HG03342 (cell line): ENCODE measurements around the gene RTL1.

Experiments used
- ATAC-seq: cut with Tn5 transposase; IDR thresholded peaks from one replicate; pipeline ENCODE4 v1.9.1; 2021; ENCODE audit warnings: mild to moderate bottlenecking, moderate library complexity; ENCODE audit not compliant: unreplicated experiment

RTL1 gene

GRCh38 chr14:100903672-100904185, at the start of gene RTL1:
Gene RTL1, minus strand, starts transcription at chr14:100903722. Its CDS starts 18,934 bp downstream, at chr14:100884788.
- no peak for ATAC-seq

DNA sequence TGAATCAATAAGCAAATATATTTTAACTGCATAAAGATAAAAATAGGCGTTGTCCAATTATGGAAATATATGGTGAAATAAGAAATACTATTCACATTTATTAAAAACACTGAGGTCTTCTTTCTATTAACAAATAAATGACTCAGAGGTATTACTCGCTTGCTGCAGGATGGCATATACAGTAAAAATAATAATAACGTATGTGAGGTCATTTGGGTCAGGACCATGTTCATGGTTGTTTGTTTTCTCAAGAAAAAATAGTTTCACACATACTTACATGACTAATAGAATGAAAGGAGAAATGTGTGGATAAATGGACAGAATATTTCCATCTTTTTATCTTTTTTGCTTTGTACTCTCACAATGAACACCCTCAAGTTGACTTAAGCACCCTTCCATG, 46.5 kb upstream of the RTL1 start:
- ATAC-seq, result no peak

- ATAC-seq, result no peak
These were observed 40.5 kb upstream of the RTL1 start for GRCh38 chr14:100944052-100944451.

DNA sequence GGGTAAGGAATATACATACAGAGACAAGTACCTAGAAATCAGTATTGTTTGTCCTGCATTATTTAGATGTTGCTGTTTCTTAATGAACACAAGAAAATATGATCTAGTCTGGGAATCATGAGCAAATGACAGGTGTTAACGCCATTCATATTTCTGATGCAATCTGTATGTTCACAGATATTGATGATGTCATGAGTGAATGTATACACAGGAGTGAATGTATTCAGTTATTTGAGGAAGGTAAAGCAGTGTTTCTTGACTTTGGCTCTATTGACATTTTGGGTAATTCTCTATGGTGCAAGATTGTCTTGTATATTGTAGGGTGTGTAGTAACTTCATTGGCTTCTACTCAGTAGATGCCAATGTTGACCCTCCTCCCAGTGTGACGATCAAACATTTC, 26.7 kb upstream of the RTL1 start:
- ATAC-seq, result no peak

- ATAC-seq, result no peak
These were observed 12.0 kb upstream of the RTL1 start for GRCh38 chr14:100915560-100915959.

DNA sequence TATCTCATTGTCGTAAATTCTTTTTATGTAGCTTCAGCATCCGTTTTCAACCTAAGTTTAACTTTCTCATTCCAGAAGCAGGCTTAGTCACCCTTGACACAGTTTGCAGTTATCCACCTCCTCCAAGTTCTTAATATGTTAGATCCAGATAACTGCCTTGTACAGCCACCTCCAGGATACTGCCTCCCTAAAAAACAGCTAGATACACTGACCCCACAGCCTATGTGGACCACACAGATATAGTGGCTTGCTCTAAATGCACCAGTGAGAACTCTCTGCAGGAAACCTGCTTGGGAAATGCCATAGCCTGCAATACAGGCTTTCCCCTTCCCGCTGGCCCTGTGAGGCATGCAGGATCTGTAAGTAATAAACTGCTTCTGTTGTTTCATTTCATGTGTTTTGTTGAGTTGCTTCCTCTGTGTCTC, 11.1 kb upstream of the RTL1 start:
- ATAC-seq, result no peak

DNA sequence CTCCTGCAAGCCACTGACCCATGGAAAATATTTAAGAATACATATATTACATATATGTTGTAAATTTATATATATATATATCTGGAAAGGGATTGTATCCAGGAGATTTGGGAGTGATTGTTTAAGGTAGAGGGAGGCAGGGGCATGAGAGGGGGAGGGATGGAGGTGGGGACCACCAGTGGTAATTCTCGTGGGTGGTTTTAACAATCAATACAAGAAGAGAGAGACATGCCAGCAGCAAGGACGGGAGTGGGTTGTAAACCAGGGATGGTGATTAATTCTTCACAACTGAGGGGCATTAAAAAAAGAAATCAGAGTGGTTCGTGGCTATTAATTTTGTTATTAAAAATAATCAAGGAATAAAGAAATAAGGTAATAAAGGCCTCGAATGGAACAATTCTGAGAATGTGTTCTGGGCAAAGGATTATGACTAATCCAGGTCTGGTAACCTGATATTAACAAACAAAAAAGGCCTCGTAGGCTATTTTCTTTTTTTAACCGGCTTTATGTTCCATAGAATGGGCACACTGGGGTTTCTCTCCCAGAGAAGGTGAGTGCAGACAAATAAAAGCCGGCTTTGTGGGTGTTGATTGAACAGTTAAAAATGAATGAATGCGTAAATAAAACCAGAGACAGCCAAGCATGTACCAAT, 8.3 kb upstream of the RTL1 start:
- ATAC-seq, result no peak

GRCh38 chr14:100910888-100911664, 7.6 kb upstream of the RTL1 start:
- no peak for ATAC-seq

DNA sequence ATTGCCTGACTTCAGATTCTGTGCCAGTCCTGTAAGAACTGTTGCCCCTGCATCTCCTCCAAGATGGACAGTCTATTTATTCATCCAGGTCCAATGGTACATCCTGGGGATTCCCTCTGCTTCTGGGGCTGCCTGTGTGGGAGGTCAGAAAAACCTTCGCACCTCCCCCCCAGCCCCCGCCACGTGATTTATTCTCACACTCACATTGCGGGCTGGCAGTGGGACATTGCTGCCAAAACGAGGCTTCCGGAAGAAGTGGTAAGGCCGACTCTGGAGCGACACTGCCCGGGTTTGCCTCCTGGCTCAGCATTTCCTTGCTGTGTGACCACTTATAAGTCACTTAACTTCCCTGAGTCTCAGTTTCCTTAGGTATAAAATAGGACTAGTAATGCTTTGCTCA, 5.9 kb upstream of the RTL1 start:
- ATAC-seq, result no peak

DNA sequence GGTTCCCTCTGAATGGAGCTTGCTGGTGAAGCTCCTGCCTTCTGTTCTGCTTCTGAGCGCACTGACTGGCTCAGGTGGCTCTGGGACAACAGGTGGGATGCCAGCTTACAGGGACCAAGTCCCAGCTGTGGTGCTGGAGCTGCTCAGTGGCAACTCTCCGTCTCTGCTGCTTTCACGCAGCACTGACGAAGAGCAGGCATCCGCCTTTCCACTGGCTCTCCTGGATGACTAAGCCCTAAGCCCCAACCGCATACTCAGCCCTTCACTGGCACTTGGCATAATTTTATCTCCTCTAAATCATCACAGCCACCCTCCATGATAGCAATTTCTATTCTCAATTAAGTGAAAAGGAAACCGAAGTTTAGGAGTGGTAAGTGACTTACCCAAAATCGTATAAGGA, 3.7 kb upstream of the RTL1 start:
- ATAC-seq, result no peak

GRCh38 chr14:100906420-100906819, 2.9 kb upstream of the RTL1 start:
- ATAC-seq, result no peak

- ATAC-seq, result no peak
These were observed 1.6 kb upstream of the RTL1 start for GRCh38 chr14:100905166-100905565.

DNA sequence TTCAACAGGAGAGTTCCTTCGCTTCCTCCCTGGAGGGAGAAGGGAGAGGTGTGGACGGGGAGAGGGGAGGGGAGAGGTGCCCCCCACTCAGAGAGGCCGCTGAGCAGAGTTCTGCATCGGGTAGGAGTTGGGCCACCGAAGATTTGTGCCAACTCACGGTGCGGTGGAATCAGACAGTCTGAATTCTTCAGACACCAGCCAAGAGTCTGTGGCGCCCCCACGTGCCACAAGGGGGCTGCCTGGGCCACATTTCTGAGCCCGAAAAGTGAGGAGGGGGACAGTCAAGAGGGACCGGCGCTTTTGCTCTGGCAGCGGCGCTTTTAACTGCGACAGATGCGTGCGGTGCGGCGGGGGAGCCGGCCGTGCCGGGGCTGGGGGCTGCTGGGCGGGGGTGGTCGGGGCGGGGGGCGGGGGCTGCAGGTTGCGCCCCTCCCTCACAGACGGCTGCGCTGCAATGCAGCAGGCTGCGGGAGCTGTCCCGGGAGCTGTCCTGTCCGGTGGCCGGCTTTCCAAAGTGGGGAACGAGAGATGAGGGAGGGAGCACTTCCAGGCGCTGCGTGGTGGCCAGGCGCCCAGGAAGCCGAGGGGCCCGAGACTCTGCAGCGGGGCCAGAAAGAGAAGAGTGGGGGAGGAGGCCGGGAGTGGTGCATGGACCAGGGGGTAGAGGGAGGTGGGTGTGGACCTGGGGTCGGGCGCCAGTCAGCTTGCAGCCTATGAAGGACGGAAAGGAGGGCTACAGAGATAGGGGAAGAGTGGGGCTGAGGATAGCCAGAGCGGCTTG, 975 bp upstream of the RTL1 start:
- no peak for ATAC-seq

GRCh38 chr14:100903134-100903468, 421 bp downstream of the RTL1 start:
- ATAC-seq, result no peak

- ATAC-seq, result no peak
These were observed 1.0 kb downstream of the RTL1 start for GRCh38 chr14:100902295-100903133.

DNA sequence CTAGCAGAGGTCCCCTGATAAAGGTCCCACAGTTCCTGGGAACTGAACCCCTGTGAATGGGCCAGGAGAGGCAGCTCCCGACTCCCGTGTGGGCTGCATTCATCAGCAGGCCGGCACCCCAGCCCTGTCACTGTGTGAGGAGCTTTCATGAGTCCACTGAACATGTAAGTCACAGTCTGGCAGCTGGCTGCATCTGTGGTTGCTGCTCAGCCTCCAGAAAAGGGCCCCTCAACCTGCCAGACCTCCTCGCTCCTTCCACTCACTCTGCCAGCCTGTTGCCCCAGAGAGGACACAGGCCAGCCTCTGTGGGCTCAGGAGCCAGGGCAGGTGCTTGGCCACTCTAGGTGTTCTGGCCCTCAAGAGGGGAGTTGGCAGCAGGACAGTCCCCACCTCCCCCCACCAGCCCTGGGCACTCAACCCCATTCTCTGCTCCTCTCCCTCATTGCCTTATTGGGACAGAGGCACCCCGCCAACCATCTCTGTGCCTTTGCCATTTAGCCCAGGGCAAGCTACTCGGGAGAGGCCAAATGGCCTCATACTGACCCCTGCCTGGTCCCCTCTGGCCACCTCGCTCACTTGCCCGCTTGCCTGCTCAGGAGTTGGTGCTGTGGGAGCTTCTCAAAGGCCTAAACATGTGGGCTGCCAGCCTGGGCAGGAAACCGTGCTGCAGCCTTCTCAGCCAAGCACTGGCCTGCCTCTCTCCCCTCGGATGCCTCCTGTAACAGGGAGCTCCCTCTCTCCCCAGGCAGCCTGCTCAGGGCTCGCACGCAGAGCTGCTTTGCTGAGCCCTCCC, 1.9 kb downstream of the RTL1 start:
- ATAC-seq, result no peak

GRCh38 chr14:100900837-100901390, 2.6 kb downstream of the RTL1 start:
- no peak for ATAC-seq

- ATAC-seq, result no peak
These were observed 3.4 kb downstream of the RTL1 start for GRCh38 chr14:100899884-100900771.
